HEK293 (cell line): Measurements from ENCODE around the gene PEX26.

ENCODE experiments used
- CTCF ChIA-PET: fragments of 350-600 bp; formaldehyde crosslinking; extraction: SDS; loops from one replicate; lab custom pipeline; 2021; ENCODE audit warnings: antibody characterized with exemption; lab: Yijun Ruan, JAX
- POLR2A ChIA-PET: fragments of 300-600 bp; formaldehyde crosslinking; extraction: SDS; loops from one replicate; lab custom pipeline; 2020; ENCODE audit warnings: antibody characterized with exemption, inconsistent platforms; lab: Yijun Ruan, JAX
- H3K27ac ChIP-seq: fragments of 200-500 bp; sonication (Bioruptor generic); 2 replicates; pipeline ENCODE4 v1.5.1; 2014; ENCODE audit warnings: low read depth, low read length, control low read depth, inconsistent platforms; ENCODE audit errors: extremely low read depth
- H3K36me3 ChIP-seq, 2 experiments: fragments of 200-500 bp in 1 of 2; sonication (Bioruptor generic) in 1 of 2; 1 replicate in 1 of 2; 2 replicates in 1 of 2; pipeline ENCODE4 v1.5.1; 2014 to 2017; ENCODE audit warnings: inconsistent platforms in 2 of 2, low read length in 2 of 2; ENCODE audit not compliant: control insufficient read depth in 2 of 2, insufficient read depth in 1 of 2
- H3K4me1 ChIP-seq: fragments of 200-500 bp; sonication (Bioruptor generic); 2 replicates; pipeline ENCODE4 v1.5.1; 2014; ENCODE audit warnings: mild to moderate bottlenecking, low read length, inconsistent platforms; ENCODE audit not compliant: control insufficient read depth, insufficient read depth
- H3K4me3 ChIP-seq: 2 replicates; pipeline ENCODE4 v1.5.1; 2011; ENCODE audit warnings: low read depth, mild to moderate bottlenecking, control low read depth, low read length, moderate library complexity
- H3K9me3 ChIP-seq: fragments of 200-500 bp; sonication (Bioruptor generic); 2 replicates; pipeline ENCODE4 v1.5.1; 2014; ENCODE audit warnings: low read depth, low read length, inconsistent platforms; ENCODE audit not compliant: control insufficient read depth, insufficient read depth
- HOXD13 ChIP-seq: sonication (generic); formaldehyde crosslinking; IDR thresholded peaks from 2 replicates; pipeline ENCODE4 v1.8.0; 2022; ENCODE audit warnings: missing genetic modification reagents, borderline replicate concordance
- PRDM1 ChIP-seq: fragments of 450-650 bp; formaldehyde crosslinking; IDR thresholded peaks from 2 replicates; pipeline ENCODE4; 2016; ENCODE audit warnings: missing biosample characterization, missing genetic modification characterization
- REPIN1 ChIP-seq: fragments of 450-650 bp; formaldehyde crosslinking; IDR thresholded peaks from 2 replicates; pipeline ENCODE4 v1.5.1; 2017; ENCODE audit warnings: missing biosample characterization, missing genetic modification characterization, low read depth
- ZBTB1 ChIP-seq: fragments of 450-650 bp; formaldehyde crosslinking; IDR thresholded peaks from 2 replicates; pipeline ENCODE4 v1.5.1; 2016; ENCODE audit warnings: missing biosample characterization, missing genetic modification characterization
- ZFHX2 ChIP-seq: fragments of 450-650 bp; formaldehyde crosslinking; conservative IDR thresholded peaks from 2 replicates; pipeline ENCODE4 v1.5.1; 2016; ENCODE audit warnings: missing biosample characterization, missing genetic modification characterization
- ZFP69B ChIP-seq: fragments of 450-650 bp; formaldehyde crosslinking; IDR thresholded peaks from 2 replicates; pipeline ENCODE4 v1.5.1; 2016; ENCODE audit warnings: missing biosample characterization, missing genetic modification characterization
- ZNF132 ChIP-seq: fragments of 450-650 bp; formaldehyde crosslinking; IDR thresholded peaks from 2 replicates; pipeline ENCODE4 v1.5.1; 2017; ENCODE audit warnings: missing biosample characterization, missing genetic modification characterization, borderline replicate concordance
- ZNF174 ChIP-seq: fragments of 450-650 bp; formaldehyde crosslinking; IDR thresholded peaks from 2 replicates; pipeline ENCODE4 v1.5.0; 2017; ENCODE audit warnings: missing biosample characterization, mild to moderate bottlenecking, missing genetic modification characterization
- ZNF202 ChIP-seq: fragments of 450-650 bp; formaldehyde crosslinking; IDR thresholded peaks from 2 replicates; pipeline ENCODE4 v1.5.1; 2016; ENCODE audit warnings: missing biosample characterization, missing genetic modification characterization, borderline replicate concordance
- ZNF214 ChIP-seq: fragments of 450-650 bp; formaldehyde crosslinking; IDR thresholded peaks from 2 replicates; pipeline ENCODE4 v1.5.1; 2017; ENCODE audit warnings: missing biosample characterization, mild to moderate bottlenecking, missing genetic modification characterization, borderline replicate concordance
- ZNF221 ChIP-seq: fragments of 450-650 bp; formaldehyde crosslinking; IDR thresholded peaks from 2 replicates; pipeline ENCODE4 v1.5.1; 2017; ENCODE audit warnings: missing biosample characterization, missing genetic modification characterization, borderline replicate concordance
- ZNF335 ChIP-seq: fragments of 450-650 bp; formaldehyde crosslinking; conservative IDR thresholded peaks from 2 replicates; pipeline ENCODE4 v1.5.1; 2016; ENCODE audit warnings: missing biosample characterization, missing genetic modification characterization
- ZNF350 ChIP-seq: fragments of 450-650 bp; formaldehyde crosslinking; IDR thresholded peaks from 2 replicates; pipeline ENCODE4 v1.5.0; 2017; ENCODE audit warnings: missing biosample characterization, mild to moderate bottlenecking, missing genetic modification characterization
- ZNF394 ChIP-seq: fragments of 450-650 bp; formaldehyde crosslinking; IDR thresholded peaks from 2 replicates; pipeline ENCODE4 v1.5.1; 2016; ENCODE audit warnings: missing biosample characterization, missing genetic modification characterization, mild to moderate bottlenecking, moderate library complexity, borderline replicate concordance
- ZNF514 ChIP-seq: fragments of 450-650 bp; formaldehyde crosslinking; IDR thresholded peaks from 2 replicates; pipeline ENCODE4 v1.5.1; 2016; ENCODE audit warnings: missing biosample characterization, missing genetic modification characterization
- ZNF544 ChIP-seq: fragments of 450-650 bp; formaldehyde crosslinking; IDR thresholded peaks from 2 replicates; pipeline ENCODE4 v1.5.0; 2017; ENCODE audit warnings: missing biosample characterization, missing genetic modification characterization
- ZNF560 ChIP-seq: fragments of 450-650 bp; formaldehyde crosslinking; IDR thresholded peaks from 2 replicates; pipeline ENCODE4 v1.5.1; 2017; ENCODE audit warnings: missing biosample characterization, missing genetic modification characterization, borderline replicate concordance
- ZNF624 ChIP-seq: fragments of 450-650 bp; formaldehyde crosslinking; IDR thresholded peaks from 2 replicates; pipeline ENCODE4 v1.5.1; 2017; ENCODE audit warnings: missing biosample characterization, missing genetic modification characterization
- ZNF626 ChIP-seq: fragments of 450-650 bp; sonication (Bioruptor Pico); formaldehyde crosslinking; IDR thresholded peaks from 2 replicates; pipeline ENCODE4 v1.5.1; 2018; ENCODE audit warnings: missing biosample characterization, missing genetic modification characterization, inconsistent platforms
- ZNF629 ChIP-seq: fragments of 450-650 bp; formaldehyde crosslinking; IDR thresholded peaks from 2 replicates; pipeline ENCODE4 v1.5.1; 2017; ENCODE audit warnings: missing biosample characterization, missing genetic modification characterization
- ZNF658 ChIP-seq: fragments of 450-650 bp; formaldehyde crosslinking; IDR thresholded peaks from 2 replicates; pipeline ENCODE4; 2016; ENCODE audit warnings: missing biosample characterization, missing genetic modification characterization
- ZNF701 ChIP-seq: fragments of 450-650 bp; formaldehyde crosslinking; IDR thresholded peaks from 2 replicates; pipeline ENCODE4 v1.5.1; 2016; ENCODE audit warnings: missing biosample characterization, missing genetic modification characterization
- ZNF76 ChIP-seq: fragments of 450-650 bp; formaldehyde crosslinking; IDR thresholded peaks from 2 replicates; pipeline ENCODE4; 2016; ENCODE audit warnings: low read depth, missing biosample characterization, missing genetic modification characterization, borderline replicate concordance
- ZNF830 ChIP-seq: fragments of 450-650 bp; IDR thresholded peaks from 2 replicates; pipeline ENCODE4 v1.5.0; 2018; ENCODE audit warnings: missing biosample characterization, missing genetic modification characterization, low read depth, mild to moderate bottlenecking, moderate library complexity
- TF ChIP-seq, protein P1 (sequence below): fragments of 450-650 bp; formaldehyde crosslinking; IDR thresholded peaks from 2 replicates; pipeline ENCODE4 v1.5.1; 2017; ENCODE audit warnings: missing biosample characterization, missing genetic modification characterization
- TF ChIP-seq, protein P2 (sequence below): fragments of 450-650 bp; formaldehyde crosslinking; IDR thresholded peaks from 2 replicates; pipeline ENCODE4 v1.5.1; 2016; ENCODE audit warnings: missing biosample characterization, missing genetic modification characterization
- TF ChIP-seq, protein P3 (sequence below): fragments of 450-650 bp; formaldehyde crosslinking; IDR thresholded peaks from 2 replicates; pipeline ENCODE4 v1.5.1; 2016; ENCODE audit warnings: missing biosample characterization, missing genetic modification characterization
- TF ChIP-seq, protein P4 (sequence below): fragments of 450-650 bp; formaldehyde crosslinking; conservative IDR thresholded peaks from 2 replicates; pipeline ENCODE4 v1.5.1; 2016; ENCODE audit warnings: low read depth, missing biosample characterization, missing genetic modification characterization
- TF ChIP-seq, protein P5 (sequence below): fragments of 450-650 bp; formaldehyde crosslinking; IDR thresholded peaks from 2 replicates; pipeline ENCODE4 v1.5.1; 2016; ENCODE audit warnings: missing biosample characterization, missing genetic modification characterization
- TF ChIP-seq, protein P6 (sequence below): fragments of 450-650 bp; formaldehyde crosslinking; IDR thresholded peaks from 2 replicates; pipeline ENCODE4 v1.5.1; 2016; ENCODE audit warnings: missing biosample characterization, missing genetic modification characterization

The PEX26 gene

DNA sequence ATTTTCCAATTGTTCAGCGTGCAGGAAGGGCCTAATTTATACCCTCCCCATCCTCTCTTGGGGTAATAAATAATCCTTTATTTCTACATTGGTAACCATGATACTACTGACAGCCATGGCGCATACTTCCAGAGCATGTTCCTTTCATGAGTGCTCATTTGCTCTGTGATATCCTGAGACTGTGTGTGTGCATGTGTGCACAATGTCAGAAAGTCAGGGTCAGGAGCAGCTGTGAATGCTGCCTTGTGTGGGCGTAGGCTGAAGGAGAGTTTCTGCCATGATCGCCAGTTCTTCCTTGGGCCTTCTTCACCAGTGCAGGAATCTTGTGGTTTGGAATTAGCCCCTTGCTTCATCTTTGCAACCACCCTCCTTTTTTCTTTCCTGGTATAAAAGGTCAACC lies 43.1 kb downstream of the PEX26 start (continued):
- TF ChIP-seq, protein P1, sequence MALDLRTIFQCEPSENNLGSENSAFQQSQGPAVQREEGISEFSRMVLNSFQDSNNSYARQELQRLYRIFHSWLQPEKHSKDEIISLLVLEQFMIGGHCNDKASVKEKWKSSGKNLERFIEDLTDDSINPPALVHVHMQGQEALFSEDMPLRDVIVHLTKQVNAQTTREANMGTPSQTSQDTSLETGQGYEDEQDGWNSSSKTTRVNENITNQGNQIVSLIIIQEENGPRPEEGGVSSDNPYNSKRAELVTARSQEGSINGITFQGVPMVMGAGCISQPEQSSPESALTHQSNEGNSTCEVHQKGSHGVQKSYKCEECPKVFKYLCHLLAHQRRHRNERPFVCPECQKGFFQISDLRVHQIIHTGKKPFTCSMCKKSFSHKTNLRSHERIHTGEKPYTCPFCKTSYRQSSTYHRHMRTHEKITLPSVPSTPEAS (tag by site-specific recombination) = no peak
- TF ChIP-seq ZFHX2 (no peak), ZNF335 (tag by site-specific recombination) (no peak), PRDM1 (tag by site-specific recombination) (no peak), ZFP69B (tag by site-specific recombination) (no peak), ZNF626 (no peak), ZNF174 (no peak), ZNF132 (tag by site-specific recombination) (no peak), REPIN1 (tag by site-specific recombination) (no peak), ZNF76 (no peak), ZNF560 (no peak)
- TF ChIP-seq, protein P2, sequence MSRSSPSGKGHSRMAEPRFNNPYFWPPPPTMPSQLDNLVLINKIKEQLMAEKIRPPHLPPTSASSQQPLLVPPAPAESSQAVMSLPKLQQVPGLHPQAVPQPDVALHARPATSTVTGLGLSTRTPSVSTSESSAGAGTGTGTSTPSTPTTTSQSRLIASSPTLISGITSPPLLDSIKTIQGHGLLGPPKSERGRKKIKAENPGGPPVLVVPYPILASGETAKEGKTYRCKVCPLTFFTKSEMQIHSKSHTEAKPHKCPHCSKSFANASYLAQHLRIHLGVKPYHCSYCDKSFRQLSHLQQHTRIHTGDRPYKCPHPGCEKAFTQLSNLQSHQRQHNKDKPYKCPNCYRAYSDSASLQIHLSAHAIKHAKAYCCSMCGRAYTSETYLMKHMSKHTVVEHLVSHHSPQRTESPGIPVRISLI (tag by site-specific recombination) = no peak
- TF ChIP-seq, protein P3, sequence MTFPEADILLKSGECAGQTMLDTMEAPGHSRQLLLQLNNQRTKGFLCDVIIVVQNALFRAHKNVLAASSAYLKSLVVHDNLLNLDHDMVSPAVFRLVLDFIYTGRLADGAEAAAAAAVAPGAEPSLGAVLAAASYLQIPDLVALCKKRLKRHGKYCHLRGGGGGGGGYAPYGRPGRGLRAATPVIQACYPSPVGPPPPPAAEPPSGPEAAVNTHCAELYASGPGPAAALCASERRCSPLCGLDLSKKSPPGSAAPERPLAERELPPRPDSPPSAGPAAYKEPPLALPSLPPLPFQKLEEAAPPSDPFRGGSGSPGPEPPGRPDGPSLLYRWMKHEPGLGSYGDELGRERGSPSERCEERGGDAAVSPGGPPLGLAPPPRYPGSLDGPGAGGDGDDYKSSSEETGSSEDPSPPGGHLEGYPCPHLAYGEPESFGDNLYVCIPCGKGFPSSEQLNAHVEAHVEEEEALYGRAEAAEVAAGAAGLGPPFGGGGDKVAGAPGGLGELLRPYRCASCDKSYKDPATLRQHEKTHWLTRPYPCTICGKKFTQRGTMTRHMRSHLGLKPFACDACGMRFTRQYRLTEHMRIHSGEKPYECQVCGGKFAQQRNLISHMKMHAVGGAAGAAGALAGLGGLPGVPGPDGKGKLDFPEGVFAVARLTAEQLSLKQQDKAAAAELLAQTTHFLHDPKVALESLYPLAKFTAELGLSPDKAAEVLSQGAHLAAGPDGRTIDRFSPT (tag by site-specific recombination) = no peak

DNA sequence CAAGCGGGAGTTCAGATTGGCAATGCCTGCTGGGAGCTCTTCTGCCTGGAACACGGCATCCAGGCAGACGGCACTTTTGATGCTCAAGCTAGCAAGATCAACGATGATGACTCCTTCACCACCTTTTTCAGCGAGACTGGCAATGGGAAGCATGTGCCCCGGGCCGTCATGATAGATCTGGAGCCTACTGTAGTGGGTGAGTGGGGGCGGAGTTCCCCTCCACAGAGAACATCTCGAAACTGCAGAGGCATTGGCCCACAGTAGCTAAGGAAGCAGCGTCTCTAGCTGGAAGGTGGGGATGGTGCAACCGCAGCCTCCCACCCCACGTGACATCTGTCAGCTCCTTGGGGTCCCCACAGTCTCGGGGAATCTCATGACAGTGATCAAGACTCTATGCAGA lies 43.7 kb downstream of the PEX26 start:
- POLR2A ChIA-PET = no interaction called here
- CTCF ChIA-PET = no interaction called here
- TF ChIP-seq, protein P4, sequence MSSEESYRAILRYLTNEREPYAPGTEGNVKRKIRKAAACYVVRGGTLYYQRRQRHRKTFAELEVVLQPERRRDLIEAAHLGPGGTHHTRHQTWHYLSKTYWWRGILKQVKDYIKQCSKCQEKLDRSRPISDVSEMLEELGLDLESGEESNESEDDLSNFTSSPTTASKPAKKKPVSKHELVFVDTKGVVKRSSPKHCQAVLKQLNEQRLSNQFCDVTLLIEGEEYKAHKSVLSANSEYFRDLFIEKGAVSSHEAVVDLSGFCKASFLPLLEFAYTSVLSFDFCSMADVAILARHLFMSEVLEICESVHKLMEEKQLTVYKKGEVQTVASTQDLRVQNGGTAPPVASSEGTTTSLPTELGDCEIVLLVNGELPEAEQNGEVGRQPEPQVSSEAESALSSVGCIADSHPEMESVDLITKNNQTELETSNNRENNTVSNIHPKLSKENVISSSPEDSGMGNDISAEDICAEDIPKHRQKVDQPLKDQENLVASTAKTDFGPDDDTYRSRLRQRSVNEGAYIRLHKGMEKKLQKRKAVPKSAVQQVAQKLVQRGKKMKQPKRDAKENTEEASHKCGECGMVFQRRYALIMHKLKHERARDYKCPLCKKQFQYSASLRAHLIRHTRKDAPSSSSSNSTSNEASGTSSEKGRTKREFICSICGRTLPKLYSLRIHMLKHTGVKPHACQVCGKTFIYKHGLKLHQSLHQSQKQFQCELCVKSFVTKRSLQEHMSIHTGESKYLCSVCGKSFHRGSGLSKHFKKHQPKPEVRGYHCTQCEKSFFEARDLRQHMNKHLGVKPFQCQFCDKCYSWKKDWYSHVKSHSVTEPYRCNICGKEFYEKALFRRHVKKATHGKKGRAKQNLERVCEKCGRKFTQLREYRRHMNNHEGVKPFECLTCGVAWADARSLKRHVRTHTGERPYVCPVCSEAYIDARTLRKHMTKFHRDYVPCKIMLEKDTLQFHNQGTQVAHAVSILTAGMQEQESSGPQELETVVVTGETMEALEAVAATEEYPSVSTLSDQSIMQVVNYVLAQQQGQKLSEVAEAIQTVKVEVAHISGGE (tag by site-specific recombination) = no peak
- TF ChIP-seq ZNF629 (tag by site-specific recombination) = no peak
- no peak for TF ChIP-seq ZNF701 (tag by site-specific recombination)
- no peak for TF ChIP-seq ZNF514 (tag by site-specific recombination)
- no peak for TF ChIP-seq HOXD13
- TF ChIP-seq ZNF624 = no peak
- no peak for TF ChIP-seq ZBTB1 (tag by site-specific recombination)
- TF ChIP-seq ZNF658 (tag by site-specific recombination) = no peak
- TF ChIP-seq ZNF350 (tag by site-specific recombination) = no peak
- no peak for TF ChIP-seq ZNF830 (tag by site-specific recombination)
- TF ChIP-seq ZNF214 (tag by site-specific recombination) = no peak
- no peak for TF ChIP-seq ZNF394 (tag by site-specific recombination)
- TF ChIP-seq, protein P5, sequence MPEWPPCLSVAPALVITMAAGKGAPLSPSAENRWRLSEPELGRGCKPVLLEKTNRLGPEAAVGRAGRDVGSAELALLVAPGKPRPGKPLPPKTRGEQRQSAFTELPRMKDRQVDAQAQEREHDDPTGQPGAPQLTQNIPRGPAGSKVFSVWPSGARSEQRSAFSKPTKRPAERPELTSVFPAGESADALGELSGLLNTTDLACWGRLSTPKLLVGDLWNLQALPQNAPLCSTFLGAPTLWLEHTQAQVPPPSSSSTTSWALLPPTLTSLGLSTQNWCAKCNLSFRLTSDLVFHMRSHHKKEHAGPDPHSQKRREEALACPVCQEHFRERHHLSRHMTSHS (tag by site-specific recombination) = no peak
- no peak for TF ChIP-seq ZNF202
- TF ChIP-seq ZNF544 (tag by site-specific recombination) = no peak
- TF ChIP-seq, protein P6, sequence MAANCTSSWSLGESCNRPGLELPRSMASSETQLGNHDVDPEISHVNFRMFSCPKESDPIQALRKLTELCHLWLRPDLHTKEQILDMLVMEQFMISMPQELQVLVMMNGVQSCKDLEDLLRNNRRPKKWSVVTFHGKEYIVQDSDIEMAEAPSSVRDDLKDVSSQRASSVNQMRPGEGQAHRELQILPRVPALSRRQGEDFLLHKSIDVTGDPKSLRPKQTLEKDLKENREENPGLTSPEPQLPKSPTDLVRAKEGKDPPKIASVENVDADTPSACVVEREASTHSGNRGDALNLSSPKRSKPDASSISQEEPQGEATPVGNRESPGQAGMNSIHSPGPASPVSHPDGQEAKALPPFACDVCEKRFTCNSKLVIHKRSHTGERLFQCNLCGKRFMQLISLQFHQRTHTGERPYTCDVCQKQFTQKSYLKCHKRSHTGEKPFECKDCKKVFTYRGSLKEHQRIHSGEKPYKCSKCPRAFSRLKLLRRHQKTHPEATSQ (tag by site-specific recombination) = no peak
- no peak for TF ChIP-seq ZNF221 (tag by site-specific recombination)

More for the DNA sequence above, 43.7 kb downstream of the PEX26 start:
- Histone ChIP-seq H3K36me3 (peaks cover 0 to 3% of the 10 kb centered on the region in 2 experiments; a peak in 1 of 3 replicates), H3K27ac (no peak overlapping the region), H3K4me3 (no peak overlapping the region), H3K9me3 (no peaks in the 10 kb centered on the region), H3K4me1 (no peaks in the 10 kb centered on the region)
